Ovary (tissue), 9 donors: ENCODE measurements around the gene MTA1. TPM values are rescaled to one million over a fixed set of nuclear protein-coding genes. Genes with fewer than 3 reads are reported as not detected.

Experiments used
- DNase-seq, 5 donors: peaks; one replicate each; pipeline ENCODE4 v3.0.0-alpha.2; 2019 to 2020
- H3K27ac ChIP-seq, 2 donors: fragments of 200-600 bp; one replicate each; pipeline versions ENCODE4 v1.5.1 to v1.8.0; 2019 to 2022
- H3K27me3 ChIP-seq: fragments of 200-600 bp; one replicate; pipeline ENCODE4 v1.8.0; 2022
- H3K36me3 ChIP-seq: fragments of 200-600 bp; sonication (generic); one replicate; pipeline ENCODE4 v1.5.1; 2019
- H3K4me1 ChIP-seq: one replicate; pipeline ENCODE4 v1.8.1; 2013; ENCODE audit warnings: mild to moderate bottlenecking, moderate library complexity; ENCODE audit not compliant: insufficient read depth
- H3K4me3 ChIP-seq: fragments of 200-600 bp; sonication (generic); one replicate; pipeline ENCODE4 v1.5.1; 2017
- H3K9me3 ChIP-seq, 2 donors: fragments of 200-600 bp in 1 of 2; sonication (generic) in 1 of 2; one replicate each; pipeline versions ENCODE4 v1.5.1 to v1.8.1; 2013 to 2019; ENCODE audit warnings: mild to moderate bottlenecking in 1 of 2, moderate library complexity in 1 of 2
- CTCF ChIP-seq, 3 donors: fragments of 450-650 bp in 2 of 3; fragments of 200-600 bp in 1 of 3; IDR thresholded peaks; one replicate each; pipeline versions ENCODE4 v1.5.1 to v1.8.0; 2016 to 2022; ENCODE audit warnings: antibody characterized with exemption in 3 of 3, mild to moderate bottlenecking in 1 of 3
- EP300 ChIP-seq: sonication (generic); formaldehyde crosslinking; IDR thresholded peaks from one replicate; pipeline ENCODE4 v1.6.1; 2017; ENCODE audit warnings: antibody characterized with exemption
- POLR2A ChIP-seq: fragments of 450-650 bp; IDR thresholded peaks from one replicate; pipeline ENCODE4 v1.6.1; 2017; ENCODE audit warnings: antibody characterized with exemption, mild to moderate bottlenecking, moderate library complexity
- WGBS, 3 donors: extraction: QIAGEN DNeasy Blood & Tissue Kit in 1 of 3; methylation state at CpG; one replicate each; pipeline versions ENCODE4 v1.1.5 to v1.1.7; 2013 to 2017; 5-methylcytosine and 5-hydroxymethylcytosine counted together
- intact Hi-C, 4 donors: fragments of 100-400 bp; cut with DNase I; formaldehyde crosslinking; loops; one replicate each; pipeline versions ENCODE4 v1.11.0 to v1.15.1; 2022 to 2023
- polyA plus RNA-seq, 2 donors: library from polyadenylated mRNA; stranded (reverse); fragments of 200-250 nt in 1 of 2; fragments of 350-450 nt in 1 of 2; fragmentation: Illumina TruSeq in 1 of 2; extraction: RNeasy Lipid Tissue Mini Kit (QIAGEN cat#74804) in 1 of 2; gene quantifications; one replicate each; pipeline ENCODE4 v1.2.3, GENCODE V29; 2013 to 2014
- total RNA-seq, 7 donors: library from RNA; depleted of rRNA in 2 of 7; stranded (reverse); fragments of >200 nt in 2 of 7; fragmentation: NEBNext Ultra II Directional in 3 of 7; extraction: Animal tissue kit (Norgen Biotek cat#: 25700) in 3 of 7; gene quantifications; one replicate each; pipeline versions ENCODE4 v1.1.0 to v1.2.4, GENCODE V29; 2016 to 2023
- donor health status: DM: no; HTN: no; CAD: no; lungs with moderate emphysema.
- donor health status: DM: no; HTN: no; CAD: no.
- donor health status: Bipolar disorder and iron deficiency.
- donor health status: DM: yes; HTN: yes; CAD: no.
- donor health status: DM: no; HTN: no; CAD: no.
- donor health status: DM: yes; HTN: yes; CAD: no.

Gene MTA1
- total and polyA plus RNA-seq, 9 donors, result 23.0 to 128 (median 104) TPM

- Histone ChIP-seq H3K27me3 (no peaks in the 10 kb centered on the region), H3K4me1 (peaks cover 19% of the 10 kb centered on the region), H3K27ac (peak overlapping the region; percentile 33 to 48), H3K9me3 (no peaks in the 10 kb centered on the region), H3K4me3 (peak overlapping the region; percentile 56), H3K36me3 (no peaks in the 10 kb centered on the region)
- intact Hi-C loops, result loop anchor here in 1 of 4 donors (10.0 kb wide), 1 partner anchor 54 kb away; the partner anchor contains the start of gene CRIP2
- no peak for DNase-seq
- TF ChIP-seq POLR2A, result no peak
- TF ChIP-seq EP300, result no peak
- 1 to 3% (median 2%) methylated on average over 27 to 67 of the region's 67 CpGs for WGBS, 3 donors
Measured at GRCh38 chr14:105420101-105420973, 710 bp downstream of the MTA1 start.

GRCh38 chr14:105420974-105421674 lies 1.5 kb downstream of the MTA1 start:
- Histone ChIP-seq H3K4me1 (peaks cover 19% of the 10 kb centered on the region), H3K27me3 (no peaks in the 10 kb centered on the region), H3K36me3 (no peaks in the 10 kb centered on the region), H3K27ac (peak overlapping the region; percentile 33 to 48), H3K4me3 (peak overlapping the region; percentile 56), H3K9me3 (no peaks in the 10 kb centered on the region)
- peak in 1 of 5 donors; percentile 47 for DNase-seq
- TF ChIP-seq CTCF (IDR thresholded peaks at IDR 0.05), result no peak
- no peak for TF ChIP-seq POLR2A
- TF ChIP-seq EP300, result no peak
- intact Hi-C loops, result loop anchor here in 1 of 4 donors (10.0 kb wide), 1 partner anchor 54 kb away; the partner anchor contains the start of gene CRIP2
- WGBS, 3 donors, result 24 to 34% (median 25%) methylated on average over 21 to 23 of the region's 23 CpGs

- Histone ChIP-seq H3K4me3 (no peak overlapping the region), H3K9me3 (no peaks in the 10 kb centered on the region), H3K27ac (peak overlapping the region; percentile 19 to 33), H3K27me3 (no peaks in the 10 kb centered on the region), H3K36me3 (no peaks in the 10 kb centered on the region), H3K4me1 (peaks cover 19% of the 10 kb centered on the region)
- intact Hi-C loops, result loop anchor here in 1 of 4 donors (10.0 kb wide), 1 partner anchor 53 kb away; the partner anchor contains the start of gene CRIP2
- TF ChIP-seq POLR2A (no peak), EP300 (no peak), CTCF (IDR thresholded peaks at IDR 0.05) (no peak)
- WGBS, 3 donors, result 56 to 62% (median 57%) methylated on average over 31 to 32 of the region's 32 CpGs
- no peak for DNase-seq
Measured at GRCh38 chr14:105421723-105422615, 2.3 kb downstream of the MTA1 start.

- H3K4me3 ChIP-seq, result no peak overlapping the region
- DNase-seq, result no peak
- peaks cover 19% of the 10 kb centered on the region for H3K4me1 ChIP-seq
- TF ChIP-seq CTCF (IDR thresholded peaks at IDR 0.05), result no peak
- TF ChIP-seq EP300, result no peak
- no peak for TF ChIP-seq POLR2A
- no peaks in the 10 kb centered on the region for H3K27me3 ChIP-seq
- 66 to 74% (median 71%) methylated on average over 21 of the region's 21 CpGs for WGBS, 3 donors
- no peaks in the 10 kb centered on the region for H3K36me3 ChIP-seq
- intact Hi-C loops, result loop anchor here in 1 of 4 donors (10.0 kb wide), 1 partner anchor 52 kb away; the partner anchor contains the start of gene CRIP2
- no peak overlapping the region for H3K27ac ChIP-seq
- H3K9me3 ChIP-seq, result no peaks in the 10 kb centered on the region
Measured at GRCh38 chr14:105422695-105423487, 3.3 kb downstream of the MTA1 start.
